Activated CD4-positive, CD25-positive, alpha-beta regulatory T cell (primary cell): ENCODE data around the gene TBX20.

ENCODE experiments used
- DNase-seq, 4 experiments: peaks; one replicate each; lab custom pipeline; 2025; lab: John Stamatoyannopoulos, UW

TBX20 gene

GRCh38 chr7:35253710-35254495, at the start of gene TBX20:
TSS of gene TBX20 (minus strand) at chr7:35254100. CDS start at chr7:35253620, 480 bp downstream.
- peak in 1 of 4 experiments; percentile 3 for DNase-seq

- DNase-seq: no peak
These were observed 35.5 kb upstream of the TBX20 start for GRCh38 chr7:35289376-35289775.

- no peak for DNase-seq
These were observed 33.1 kb upstream of the TBX20 start for GRCh38 chr7:35286986-35287385.

GRCh38 chr7:35286422-35286821, 32.5 kb upstream of the TBX20 start:
- DNase-seq: no peak

- no peak for DNase-seq
These were observed 31.9 kb upstream of the TBX20 start for GRCh38 chr7:35285799-35286198.

GRCh38 chr7:35280902-35281301, 27.0 kb upstream of the TBX20 start:
- DNase-seq: no peak

- DNase-seq: no peak
These were observed 23.5 kb upstream of the TBX20 start for GRCh38 chr7:35277359-35277758.

- DNase-seq: no peak
These were observed 18.3 kb upstream of the TBX20 start for GRCh38 chr7:35272246-35272645.

GRCh38 chr7:35268953-35269352, 15.1 kb upstream of the TBX20 start:
- DNase-seq: no peak

GRCh38 chr7:35267411-35267810, 13.5 kb upstream of the TBX20 start:
- DNase-seq: no peak

GRCh38 chr7:35263396-35263795, 9.5 kb upstream of the TBX20 start:
- no peak for DNase-seq

- no peak for DNase-seq
These were observed 7.8 kb upstream of the TBX20 start for GRCh38 chr7:35261476-35262285.

GRCh38 chr7:35261041-35261440, 7.1 kb upstream of the TBX20 start:
- DNase-seq: no peak

- no peak for DNase-seq
These were observed 6.3 kb upstream of the TBX20 start for GRCh38 chr7:35260246-35260645.

- DNase-seq: no peak
These were observed 5.6 kb upstream of the TBX20 start for GRCh38 chr7:35259523-35259908.

GRCh38 chr7:35258868-35259522, 5.1 kb upstream of the TBX20 start:
- DNase-seq: no peak

- DNase-seq: no peak
These were observed 4.4 kb upstream of the TBX20 start for GRCh38 chr7:35258125-35258867.

GRCh38 chr7:35257251-35258124, 3.6 kb upstream of the TBX20 start:
- DNase-seq: no peak

GRCh38 chr7:35256256-35257175, 2.6 kb upstream of the TBX20 start:
- no peak for DNase-seq
